ENCODE results near the gene HOXA1.

Gene HOXA1

DNA sequence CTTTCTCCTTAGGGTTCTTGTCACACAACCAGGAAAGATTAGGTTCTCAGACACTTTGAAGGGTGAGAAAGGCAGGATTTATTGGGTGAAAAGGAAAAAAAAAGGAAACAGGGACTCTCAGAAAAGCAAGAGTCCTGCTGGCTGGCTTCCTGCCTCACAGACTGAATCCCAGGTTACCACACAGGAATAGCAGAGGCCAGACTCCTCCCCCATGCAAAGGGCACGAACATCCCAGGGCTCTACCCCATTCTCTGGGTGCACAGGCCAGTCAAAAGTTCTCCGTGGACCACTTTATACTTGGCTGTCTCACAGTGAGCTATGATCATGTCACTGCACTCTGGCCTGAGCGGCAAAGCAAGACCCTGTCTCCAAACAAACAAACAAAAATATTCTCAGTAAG, 42.6 kb downstream of the HOXA1 start:
- H3K27ac ChIP-seq (ENCODE audit: low read length), result no peak overlapping the region
- no peaks in the 10 kb centered on the region for H3K36me3 ChIP-seq (ENCODE audit: insufficient read depth, low read length)
- H3K79me2 ChIP-seq (ENCODE audit: insufficient read depth, low read length), result no peaks in the 10 kb centered on the region
- no peaks in the 10 kb centered on the region for H3K4me1 ChIP-seq (ENCODE audit: insufficient read depth, low read length)
- no peak overlapping the region for H3K9ac ChIP-seq (ENCODE audit: low read depth, low read length)
- DNase-seq, result no peak
- no peak overlapping the region for H3K4me2 ChIP-seq (ENCODE audit: insufficient read depth, low read length)
- no peaks in the 10 kb centered on the region for H3K27me3 ChIP-seq (ENCODE audit: insufficient read depth, low read length, poor library complexity)
- no peak overlapping the region for H3K4me3 ChIP-seq (ENCODE audit: low read depth in 1 of 2, low read length in 2 of 2)
- no peak for TF ChIP-seq EZH2 (IDR thresholded peaks at IDR 0.05; ENCODE audit: borderline replicate concordance, low read depth, low read length, severe bottlenecking)
- TF ChIP-seq CTCF (IDR thresholded peaks at IDR 0.05; ENCODE audit: borderline replicate concordance, extremely low read depth, low read length, poor library complexity, severe bottlenecking), result no peak
- no peak for ATAC-seq (ENCODE audit: insufficient read depth, low read depth)
- H2AFZ ChIP-seq (ENCODE audit: low read depth, low read length), result no peak overlapping the region
- H4K20me1 ChIP-seq (ENCODE audit: insufficient read depth, low read length), result no peaks in the 10 kb centered on the region
- H3K9me3 ChIP-seq (ENCODE audit: insufficient read depth, low read length, severe bottlenecking), result no peaks in the 10 kb centered on the region

DNA sequence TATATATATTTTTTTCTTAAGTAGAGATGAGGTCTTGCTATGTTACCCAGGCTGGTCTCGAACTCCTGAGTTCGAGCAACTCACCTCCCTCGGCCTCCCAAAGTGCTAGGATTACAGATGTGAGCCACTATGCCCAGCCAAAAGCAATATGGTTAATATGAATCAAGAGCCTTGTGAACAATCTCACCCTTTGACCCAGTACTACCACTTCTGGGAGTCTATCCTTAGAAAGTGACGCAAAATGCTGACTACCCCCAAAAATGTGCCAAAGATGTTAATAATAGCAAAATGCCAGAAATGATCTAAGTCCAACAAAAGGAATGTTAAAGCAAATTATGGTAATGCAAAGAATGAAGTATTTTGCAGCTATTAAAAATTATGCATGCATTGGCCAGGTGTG, 44.3 kb downstream of the HOXA1 start:
- Histone ChIP-seq H4K20me1 (ENCODE audit: insufficient read depth, low read length) (no peaks in the 10 kb centered on the region), H3K4me1 (ENCODE audit: insufficient read depth, low read length) (no peaks in the 10 kb centered on the region), H3K27me3 (ENCODE audit: insufficient read depth, low read length, poor library complexity) (no peaks in the 10 kb centered on the region), H3K79me2 (ENCODE audit: insufficient read depth, low read length) (no peaks in the 10 kb centered on the region), H3K9me3 (ENCODE audit: insufficient read depth, low read length, severe bottlenecking) (no peaks in the 10 kb centered on the region), H2AFZ (ENCODE audit: low read depth, low read length) (no peak overlapping the region), H3K4me3 (ENCODE audit: low read depth in 1 of 2, low read length in 2 of 2) (no peak overlapping the region), H3K36me3 (ENCODE audit: insufficient read depth, low read length) (no peaks in the 10 kb centered on the region), H3K27ac (ENCODE audit: low read length) (no peak overlapping the region), H3K4me2 (ENCODE audit: insufficient read depth, low read length) (no peak overlapping the region), H3K9ac (ENCODE audit: low read depth, low read length) (no peak overlapping the region)
- TF ChIP-seq CTCF (IDR thresholded peaks at IDR 0.05; ENCODE audit: borderline replicate concordance, extremely low read depth, low read length, poor library complexity, severe bottlenecking) (no peak), EZH2 (IDR thresholded peaks at IDR 0.05; ENCODE audit: borderline replicate concordance, low read depth, low read length, severe bottlenecking) (no peak)
- DNase-seq, result no peak
- ATAC-seq (ENCODE audit: insufficient read depth, low read depth), result no peak

DNA sequence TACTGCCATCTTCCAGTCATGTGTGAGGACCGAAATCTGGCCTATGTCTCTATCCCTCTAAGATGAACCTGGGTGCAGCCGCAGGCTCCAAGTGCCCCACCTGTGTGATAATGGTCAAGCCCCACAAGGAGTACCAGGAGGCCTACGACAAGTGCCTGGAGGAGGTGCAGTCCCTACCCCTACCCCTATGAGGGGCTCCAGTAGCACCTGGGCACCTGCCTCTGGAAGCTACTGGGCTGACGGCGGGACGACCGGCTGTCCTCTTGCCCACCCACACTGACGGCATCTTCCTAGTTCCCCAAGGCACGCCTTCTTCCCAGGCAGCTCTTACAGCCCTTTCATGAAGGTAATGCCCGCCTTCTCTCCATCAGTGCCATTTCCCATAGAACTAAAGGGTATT, 47.4 kb downstream of the HOXA1 start:
- Histone ChIP-seq H3K27me3 (ENCODE audit: insufficient read depth, low read length, poor library complexity) (no peaks in the 10 kb centered on the region), H4K20me1 (ENCODE audit: insufficient read depth, low read length) (no peaks in the 10 kb centered on the region), H3K4me3 (ENCODE audit: low read depth in 1 of 2, low read length in 2 of 2) (no peak overlapping the region), H3K4me2 (ENCODE audit: insufficient read depth, low read length) (no peak overlapping the region), H3K79me2 (ENCODE audit: insufficient read depth, low read length) (no peaks in the 10 kb centered on the region), H3K9me3 (ENCODE audit: insufficient read depth, low read length, severe bottlenecking) (no peaks in the 10 kb centered on the region), H2AFZ (ENCODE audit: low read depth, low read length) (no peak overlapping the region), H3K9ac (ENCODE audit: low read depth, low read length) (no peak overlapping the region), H3K4me1 (ENCODE audit: insufficient read depth, low read length) (no peaks in the 10 kb centered on the region), H3K36me3 (ENCODE audit: insufficient read depth, low read length) (no peaks in the 10 kb centered on the region), H3K27ac (ENCODE audit: low read length) (no peak overlapping the region)
- TF ChIP-seq EZH2 (IDR thresholded peaks at IDR 0.05; ENCODE audit: borderline replicate concordance, low read depth, low read length, severe bottlenecking) (no peak), CTCF (IDR thresholded peaks at IDR 0.05; ENCODE audit: borderline replicate concordance, extremely low read depth, low read length, poor library complexity, severe bottlenecking) (no peak)
- ATAC-seq (ENCODE audit: insufficient read depth, low read depth), result no peak
- DNase-seq, result no peak

All from DND-41 (cell line).